Endodermal cell (in vitro differentiated cells): ENCODE results near the gene LAMB4. TPM values are rescaled to one million over a fixed set of nuclear protein-coding genes. Genes with fewer than 3 reads are reported as not detected.
A peak's percentile ranks its signal among the peaks of the same experiment; 100 is the strongest.

Experiments used
- DNase-seq: peaks from one replicate; pipeline ENCODE4 v3.0.0-alpha.2; 2017
- H3K27ac ChIP-seq: 2 replicates; pipeline ENCODE4 v1.5.1; 2013; ENCODE audit warnings: mild to moderate bottlenecking, low read depth, low read length, moderate library complexity
- H3K27me3 ChIP-seq: 2 replicates; pipeline ENCODE4 v1.6.1; 2013; ENCODE audit warnings: mild to moderate bottlenecking, low read length, moderate library complexity; ENCODE audit not compliant: insufficient read depth, control insufficient read depth, poor library complexity, severe bottlenecking
- H3K36me3 ChIP-seq: 2 replicates; pipeline ENCODE4 v1.7.0; 2013; ENCODE audit warnings: mild to moderate bottlenecking, low read length, moderate library complexity; ENCODE audit not compliant: control insufficient read depth, insufficient read depth
- H3K4me1 ChIP-seq: one replicate; pipeline ENCODE4 v1.7.0; 2013; ENCODE audit warnings: low read length; ENCODE audit not compliant: control insufficient read depth, insufficient read depth
- H3K4me3 ChIP-seq: 2 replicates; pipeline ENCODE4 v1.5.1; 2013; ENCODE audit warnings: mild to moderate bottlenecking, low read length, moderate library complexity
- H3K9ac ChIP-seq: 2 replicates; pipeline ENCODE4 v1.6.1; 2013; ENCODE audit warnings: mild to moderate bottlenecking, low read length, moderate library complexity; ENCODE audit not compliant: poor library complexity, severe bottlenecking; ENCODE audit errors: extremely low read depth
- H3K9me3 ChIP-seq: 2 replicates; pipeline ENCODE4 v1.6.1; 2013; ENCODE audit warnings: mild to moderate bottlenecking, low read length, moderate library complexity; ENCODE audit not compliant: control insufficient read depth
- H3K27ac Mint-ChIP-seq: 2 replicates; pipeline ENCODE4 v1.8.0; 2020; ENCODE audit warnings: mixed read lengths
- H3K27me3 Mint-ChIP-seq: 2 replicates; pipeline ENCODE4 v1.8.0; 2021; ENCODE audit warnings: mild to moderate bottlenecking, mixed read lengths; ENCODE audit not compliant: insufficient read depth
- H3K36me3 Mint-ChIP-seq: 2 replicates; pipeline ENCODE4 v1.8.0; 2020; ENCODE audit warnings: low read depth, mixed read lengths
- H3K4me1 Mint-ChIP-seq: 2 replicates; pipeline ENCODE4 v1.8.0; 2020; ENCODE audit warnings: mixed read lengths
- H3K4me3 Mint-ChIP-seq: 2 replicates; pipeline ENCODE4 v1.8.0; 2020; ENCODE audit warnings: mild to moderate bottlenecking, moderate library complexity, mixed read lengths
- H3K9me3 Mint-ChIP-seq: 2 replicates; pipeline ENCODE4 v1.8.0; 2020; ENCODE audit warnings: mild to moderate bottlenecking, mixed read lengths
- CTCF ChIP-seq: fragments of 200-600 bp; sonication (generic); conservative IDR thresholded peaks from 2 replicates; pipeline ENCODE4 v1.5.0; 2021; ENCODE audit warnings: antibody characterized with exemption, mild to moderate bottlenecking
- WGBS, 2 experiments: methylation state at CpG; one replicate each; pipeline versions ENCODE4 v1.1.5 to v1.1.7; 2013; ENCODE audit warnings: missing lambda C conversion rate in 2 of 2, mixed read lengths in 1 of 2; ENCODE audit not compliant: insufficient coverage in 1 of 2, insufficient read length in 1 of 2; 5-methylcytosine and 5-hydroxymethylcytosine counted together
- total RNA-seq, 2 donors: library from RNA; stranded (reverse); fragmentation: NEBNext Ultra II Directional in 1 of 2; extraction: Animal tissue kit (Norgen Biotek cat#: 25700) in 1 of 2; gene quantifications; 2 replicates in 1 of 2; 3 replicates in 1 of 2; pipeline ENCODE4 v1.2.1, GENCODE V29; 2021

LAMB4 gene
- total RNA-seq, 2 donors from 2014 or later: not detected

GRCh38 chr7:108007261-108007660 is 122.9 kb downstream of the LAMB4 start:
- peaks cover 48% of the 10 kb centered on the region for H3K27me3 Mint-ChIP-seq
- Histone ChIP-seq H3K9ac (no peak overlapping the region), H3K36me3 (no peaks in the 10 kb centered on the region), H3K4me3 (no peak overlapping the region), H3K27me3 (peaks cover 45% of the 10 kb centered on the region), H3K4me1 (peaks cover 17% of the 10 kb centered on the region), H3K9me3 (no peaks in the 10 kb centered on the region), H3K27ac (no peak overlapping the region)
- H3K36me3 Mint-ChIP-seq: no peaks in the 10 kb centered on the region
- no peaks in the 10 kb centered on the region for H3K9me3 Mint-ChIP-seq
- peaks cover 25% of the 10 kb centered on the region for H3K4me1 Mint-ChIP-seq
- H3K4me3 Mint-ChIP-seq: no peak overlapping the region
- no peak overlapping the region for H3K27ac Mint-ChIP-seq
- 91 to 96% methylated on average over 3 of the region's 3 CpGs for WGBS, 2 experiments
- no peak for TF ChIP-seq CTCF
- DNase-seq: no peak

- H3K4me1 Mint-ChIP-seq: peaks cover 14% of the 10 kb centered on the region
Observed at GRCh38 chr7:108004220-108005142, 125.7 kb downstream of the LAMB4 start.

GRCh38 chr7:108003599-108003935 is 126.6 kb downstream of the LAMB4 start:
- TF ChIP-seq CTCF: no peak

More at GRCh38 chr7:108004220-108005142, 125.7 kb downstream of the LAMB4 start:
- peak; percentile 72 for DNase-seq
- Histone ChIP-seq H3K27ac (no peak overlapping the region), H3K9ac (no peak overlapping the region), H3K9me3 (no peaks in the 10 kb centered on the region), H3K4me3 (peak overlapping the region; percentile 90), H3K4me1 (peaks cover 6% of the 10 kb centered on the region), H3K36me3 (peaks cover 16% of the 10 kb centered on the region), H3K27me3 (peaks cover 45% of the 10 kb centered on the region)
- 36 to 54% methylated on average over 8 to 13 of the region's 13 CpGs for WGBS, 2 experiments
- Mint-ChIP-seq H3K27ac (no peak overlapping the region), H3K9me3 (no peaks in the 10 kb centered on the region), H3K4me3 (peak overlapping the region; percentile 88), H3K36me3 (peaks cover 6% of the 10 kb centered on the region), H3K27me3 (peaks cover 61% of the 10 kb centered on the region)
- TF ChIP-seq CTCF: no peak

More at GRCh38 chr7:108003599-108003935, 126.6 kb downstream of the LAMB4 start:
- H3K27ac ChIP-seq: no peak overlapping the region
- Mint-ChIP-seq H3K4me1 (peaks cover 20% of the 10 kb centered on the region), H3K27me3 (peaks cover 59% of the 10 kb centered on the region), H3K36me3 (peaks cover 16% of the 10 kb centered on the region), H3K27ac (no peak overlapping the region), H3K9me3 (no peaks in the 10 kb centered on the region), H3K4me3 (peak overlapping the region; percentile 88)
- peak overlapping the region; percentile 90 for H3K4me3 ChIP-seq
- DNase-seq: no peak
- no peaks in the 10 kb centered on the region for H3K9me3 ChIP-seq
- peaks cover 45% of the 10 kb centered on the region for H3K27me3 ChIP-seq
- 5 to 37% methylated on average over 5 to 15 of the region's 15 CpGs for WGBS, 2 experiments
- H3K36me3 ChIP-seq: peaks cover 25% of the 10 kb centered on the region
- H3K4me1 ChIP-seq: peaks cover 6% of the 10 kb centered on the region
- peak overlapping the region; percentile 88 for H3K9ac ChIP-seq
